BJ (cell line): ENCODE measurements around the gene DCLK2. TPM values are rescaled to one million over a fixed set of nuclear protein-coding genes. Genes with fewer than 3 reads are reported as not detected.

Experiments used
- CTCF ChIA-PET: fragments of 350-600 bp; formaldehyde crosslinking; extraction: SDS; loops from one replicate; lab custom pipeline; 2021; ENCODE audit warnings: antibody characterized with exemption, inconsistent platforms; lab: Yijun Ruan, JAX
- POLR2A ChIA-PET: fragments of 300-600 bp; sonication (Branson Sonifier 250); formaldehyde crosslinking; extraction: SDS; loops from one replicate; lab custom pipeline; 2021; ENCODE audit warnings: antibody characterized with exemption; lab: Charles Lee
- DNase-seq: peaks from one replicate; pipeline ENCODE4 v3.0.0-alpha.2; 2011; ENCODE audit warnings: low read depth
- H3K27me3 ChIP-seq: 2 replicates; pipeline ENCODE4 v1.6.0; 2011; ENCODE audit warnings: low read length; ENCODE audit not compliant: control insufficient read depth, insufficient read depth
- H3K36me3 ChIP-seq: 2 replicates; pipeline ENCODE4 v1.5.1; 2011; ENCODE audit warnings: low read length; ENCODE audit not compliant: control insufficient read depth, insufficient read depth
- H3K4me3 ChIP-seq: 2 replicates; pipeline ENCODE4 v1.5.1; 2011; ENCODE audit warnings: low read depth, mild to moderate bottlenecking, control low read depth, low read length
- polyA plus RNA-seq: library from polyadenylated mRNA; depleted of rRNA; stranded (reverse); fragments of >200 nt; gene quantifications from 2 replicates; pipeline ENCODE4 v1.2.3, GENCODE V29; 2011
- TF ChIP-seq, protein P1 (sequence below): IDR thresholded peaks from 2 replicates; pipeline ENCODE4 v1.5.1; 2011; ENCODE audit warnings: low read depth, mild to moderate bottlenecking, control low read depth, inconsistent platforms, low read length, moderate library complexity; ENCODE audit not compliant: insufficient read depth

DCLK2 gene
- polyA plus RNA-seq, 1 experiment, result 38.8 TPM

DNA sequence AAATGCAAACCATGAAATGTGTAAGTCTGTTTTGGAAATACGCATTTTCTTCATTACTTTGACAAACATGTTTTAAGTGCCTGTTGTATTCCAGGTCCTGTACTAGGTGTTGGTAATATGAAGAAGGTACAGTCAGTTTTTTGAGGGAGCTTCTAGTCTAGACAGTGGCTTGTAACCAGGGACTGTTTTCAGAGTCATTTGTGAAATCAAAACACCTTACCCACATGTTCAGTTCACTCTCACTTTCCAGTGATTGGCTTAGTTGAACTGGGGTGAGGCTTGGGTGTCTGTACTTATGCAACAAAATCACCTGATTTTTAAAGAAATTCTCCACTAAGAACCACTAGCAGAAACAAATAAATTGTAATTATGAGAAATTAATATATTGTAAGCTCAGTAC is 16.4 kb downstream of the DCLK2 start:
- ChIA-PET POLR2A (no interaction called here), CTCF (no interaction called here)
- H3K36me3 ChIP-seq, result no peaks in the 10 kb centered on the region; the same call in 1 of the 2 replicates
- TF ChIP-seq, protein P1, sequence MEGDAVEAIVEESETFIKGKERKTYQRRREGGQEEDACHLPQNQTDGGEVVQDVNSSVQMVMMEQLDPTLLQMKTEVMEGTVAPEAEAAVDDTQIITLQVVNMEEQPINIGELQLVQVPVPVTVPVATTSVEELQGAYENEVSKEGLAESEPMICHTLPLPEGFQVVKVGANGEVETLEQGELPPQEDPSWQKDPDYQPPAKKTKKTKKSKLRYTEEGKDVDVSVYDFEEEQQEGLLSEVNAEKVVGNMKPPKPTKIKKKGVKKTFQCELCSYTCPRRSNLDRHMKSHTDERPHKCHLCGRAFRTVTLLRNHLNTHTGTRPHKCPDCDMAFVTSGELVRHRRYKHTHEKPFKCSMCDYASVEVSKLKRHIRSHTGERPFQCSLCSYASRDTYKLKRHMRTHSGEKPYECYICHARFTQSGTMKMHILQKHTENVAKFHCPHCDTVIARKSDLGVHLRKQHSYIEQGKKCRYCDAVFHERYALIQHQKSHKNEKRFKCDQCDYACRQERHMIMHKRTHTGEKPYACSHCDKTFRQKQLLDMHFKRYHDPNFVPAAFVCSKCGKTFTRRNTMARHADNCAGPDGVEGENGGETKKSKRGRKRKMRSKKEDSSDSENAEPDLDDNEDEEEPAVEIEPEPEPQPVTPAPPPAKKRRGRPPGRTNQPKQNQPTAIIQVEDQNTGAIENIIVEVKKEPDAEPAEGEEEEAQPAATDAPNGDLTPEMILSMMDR, result no peak
- no peak for DNase-seq
- H3K4me3 ChIP-seq, result no peak overlapping the region
- no peaks in the 10 kb centered on the region for H3K27me3 ChIP-seq

DNA sequence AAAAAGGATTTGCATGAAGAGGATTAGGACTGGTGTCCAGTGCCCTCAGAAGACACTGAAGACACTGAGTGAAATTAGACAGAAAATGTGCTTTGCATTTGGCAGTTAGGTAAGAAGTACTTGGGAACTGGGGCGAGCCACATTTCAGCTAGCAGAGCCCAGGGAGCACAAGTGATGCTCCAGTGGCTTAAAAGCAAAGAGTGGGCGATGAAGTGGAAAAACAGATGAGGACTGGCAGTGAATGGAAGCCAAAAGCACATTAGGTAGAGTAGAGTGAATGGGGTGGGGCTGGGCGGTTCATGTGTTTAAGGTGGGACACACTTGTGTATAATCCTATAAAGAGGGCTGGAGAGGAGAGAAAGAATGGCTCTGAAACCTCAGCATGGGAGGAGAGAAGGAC is 18.4 kb downstream of the DCLK2 start:
- CTCF ChIA-PET, result no interaction called here
- DNase-seq, result no peak

DNA sequence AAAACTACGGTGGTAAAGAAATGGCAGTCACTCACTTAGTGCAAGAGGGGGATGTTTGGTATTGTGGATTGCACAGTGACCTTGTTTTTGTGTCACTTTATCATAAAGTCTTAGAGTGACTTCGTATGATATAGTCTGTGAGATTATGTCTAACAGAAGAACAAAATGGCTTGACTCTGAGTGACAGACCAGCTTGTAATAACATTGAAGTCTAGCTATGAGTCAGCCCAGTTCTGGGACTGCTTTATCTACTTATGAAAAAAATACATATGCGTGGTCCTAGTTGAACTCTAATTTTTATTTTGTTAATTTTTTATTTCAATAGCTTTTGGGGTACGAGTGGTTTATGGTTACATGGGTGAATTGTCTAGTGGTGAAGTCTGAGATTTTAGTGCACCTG is 20.0 kb downstream of the DCLK2 start:
- no peak for DNase-seq
- Histone ChIP-seq H3K36me3 (no peaks in the 10 kb centered on the region), H3K4me3 (no peak overlapping the region), H3K27me3 (no peaks in the 10 kb centered on the region)
- ChIA-PET POLR2A (no interaction called here), CTCF (interaction anchor here (1.2 kb wide), 1 partner anchor 9 kb away, joined by 3 read pairs; no protein-coding TSS in a partner anchor)
- TF ChIP-seq, protein P1, result no peak

More for the DNA sequence above, 18.4 kb downstream of the DCLK2 start:
- TF ChIP-seq, protein P1, result no peak
- Histone ChIP-seq H3K36me3 (no peaks in the 10 kb centered on the region), H3K27me3 (no peaks in the 10 kb centered on the region), H3K4me3 (no peak overlapping the region)
- POLR2A ChIA-PET, result no interaction called here

DNA sequence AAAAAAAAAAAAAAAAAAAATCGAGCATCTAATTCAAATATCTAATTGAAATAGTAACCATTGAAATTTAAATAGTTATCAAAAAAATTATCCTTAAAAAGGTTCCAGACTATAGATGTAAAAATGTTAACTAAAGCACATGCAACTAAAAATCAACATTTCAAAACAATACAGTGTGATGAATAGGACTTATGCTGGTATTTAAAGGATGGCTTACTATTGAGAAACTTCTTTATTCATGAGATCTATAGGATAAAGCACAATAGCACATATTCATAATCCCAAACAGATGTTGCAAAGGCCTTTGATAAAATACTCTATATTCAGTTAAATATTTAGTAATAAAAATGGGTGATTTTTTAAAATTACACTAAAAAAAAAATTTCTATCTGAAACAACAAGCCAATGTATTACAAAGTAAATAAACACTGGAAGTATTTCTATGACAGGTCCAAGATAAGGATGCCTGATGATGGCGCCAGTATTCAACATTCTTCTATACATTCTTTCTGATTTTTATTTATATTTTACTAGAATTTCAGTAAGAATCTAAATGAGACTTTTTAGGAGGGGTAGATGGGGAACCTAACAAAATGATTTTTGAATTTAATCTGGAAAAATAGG is 26.3 kb downstream of the DCLK2 start:
- Histone ChIP-seq H3K27me3 (no peaks in the 10 kb centered on the region), H3K36me3 (peaks cover 4% of the 10 kb centered on the region; the same call in 1 of the 2 replicates), H3K4me3 (no peak overlapping the region)
- no peak for DNase-seq
- TF ChIP-seq, protein P1, result no peak
- POLR2A ChIA-PET, result no interaction called here
- CTCF ChIA-PET, result no interaction called here

DNA sequence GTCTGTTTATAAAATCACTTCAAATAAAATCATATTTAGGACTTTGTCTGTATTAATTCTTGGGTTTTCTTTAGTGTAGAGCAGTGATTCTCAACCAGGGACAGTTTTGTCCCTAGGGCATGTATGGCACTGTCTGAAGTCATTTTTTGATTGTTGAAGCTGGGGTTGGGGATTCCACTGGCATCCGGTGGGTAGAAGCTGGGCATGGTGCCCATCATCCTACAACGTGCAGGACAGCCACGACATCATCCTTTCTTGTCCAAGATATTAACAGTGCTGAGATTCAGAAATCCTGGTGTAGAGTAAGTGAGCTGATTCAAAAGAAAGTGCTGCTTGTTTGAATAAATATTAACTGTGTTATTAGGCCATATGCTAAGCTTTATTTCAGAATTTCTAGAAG is 28.6 kb downstream of the DCLK2 start:
- ChIA-PET POLR2A (no interaction called here), CTCF (interaction anchor here (0.8 kb wide), 1 partner anchor 136 kb away, joined by 3 read pairs; no protein-coding TSS in a partner anchor)
- no peak overlapping the region for H3K4me3 ChIP-seq
- H3K27me3 ChIP-seq, result no peaks in the 10 kb centered on the region
- peaks cover 4% of the 10 kb centered on the region; the same call in 1 of the 2 replicates for H3K36me3 ChIP-seq
- TF ChIP-seq, protein P1, result no peak
- no peak for DNase-seq
